Activated naive CD8-positive, alpha-beta T cell treated with anti-CD3 and anti-CD28 coated beads for 36 hours (primary cell): ENCODE measurements around the gene PECR. TPM values are rescaled to one million over a fixed set of nuclear protein-coding genes. Genes with fewer than 3 reads are reported as not detected.
A peak's percentile ranks its signal among the peaks of the same experiment; 100 is the strongest.

ENCODE experiments used
- DNase-seq: peaks from one replicate; pipeline ENCODE4 v3.0.0; 2021
- H3K27ac Mint-ChIP-seq: one replicate; pipeline ENCODE4 v1.8.0; 2022; ENCODE audit warnings: mild to moderate bottlenecking, moderate library complexity, mixed read lengths
- H3K27me3 Mint-ChIP-seq: one replicate; pipeline ENCODE4 v1.8.0; 2022; ENCODE audit warnings: mild to moderate bottlenecking, mixed read lengths
- H3K36me3 Mint-ChIP-seq: one replicate; pipeline ENCODE4 v1.8.0; 2021; ENCODE audit warnings: mild to moderate bottlenecking, mixed read lengths
- H3K4me1 Mint-ChIP-seq: one replicate; pipeline ENCODE4 v1.8.0; 2021; ENCODE audit warnings: mixed read lengths
- H3K4me3 Mint-ChIP-seq: one replicate; pipeline ENCODE4 v1.8.0; 2022; ENCODE audit warnings: mild to moderate bottlenecking, moderate library complexity, mixed read lengths
- H3K9me3 Mint-ChIP-seq: one replicate; pipeline ENCODE4 v1.8.0; 2022; ENCODE audit warnings: mixed read lengths
- total RNA-seq, 2 experiments: library from RNA; stranded (reverse); gene quantifications; one replicate each; pipeline ENCODE4 v1.2.3, GENCODE V29; 2021

PECR gene
- total RNA-seq, 2 experiments from 2014 or later: 15.3 to 16.2 TPM

GRCh38 chr2:216066230-216066629 lies 15.4 kb downstream of the PECR start:
- H3K36me3 Mint-ChIP-seq: peaks cover 4% of the 10 kb centered on the region
- H3K4me1 Mint-ChIP-seq: peaks cover 25% of the 10 kb centered on the region
- no peak overlapping the region for H3K4me3 Mint-ChIP-seq
- no peaks in the 10 kb centered on the region for H3K27me3 Mint-ChIP-seq
- no peak for DNase-seq
- H3K9me3 Mint-ChIP-seq: no peaks in the 10 kb centered on the region
- no peak overlapping the region for H3K27ac Mint-ChIP-seq

GRCh38 chr2:216064665-216065064 lies 16.9 kb downstream of the PECR start:
- no peaks in the 10 kb centered on the region for H3K27me3 Mint-ChIP-seq
- peaks cover 25% of the 10 kb centered on the region for H3K4me1 Mint-ChIP-seq
- H3K27ac Mint-ChIP-seq: peak overlapping the region; percentile 66
- H3K4me3 Mint-ChIP-seq: no peak overlapping the region
- no peak for DNase-seq
- no peaks in the 10 kb centered on the region for H3K9me3 Mint-ChIP-seq
- H3K36me3 Mint-ChIP-seq: peaks cover 4% of the 10 kb centered on the region

DNA sequence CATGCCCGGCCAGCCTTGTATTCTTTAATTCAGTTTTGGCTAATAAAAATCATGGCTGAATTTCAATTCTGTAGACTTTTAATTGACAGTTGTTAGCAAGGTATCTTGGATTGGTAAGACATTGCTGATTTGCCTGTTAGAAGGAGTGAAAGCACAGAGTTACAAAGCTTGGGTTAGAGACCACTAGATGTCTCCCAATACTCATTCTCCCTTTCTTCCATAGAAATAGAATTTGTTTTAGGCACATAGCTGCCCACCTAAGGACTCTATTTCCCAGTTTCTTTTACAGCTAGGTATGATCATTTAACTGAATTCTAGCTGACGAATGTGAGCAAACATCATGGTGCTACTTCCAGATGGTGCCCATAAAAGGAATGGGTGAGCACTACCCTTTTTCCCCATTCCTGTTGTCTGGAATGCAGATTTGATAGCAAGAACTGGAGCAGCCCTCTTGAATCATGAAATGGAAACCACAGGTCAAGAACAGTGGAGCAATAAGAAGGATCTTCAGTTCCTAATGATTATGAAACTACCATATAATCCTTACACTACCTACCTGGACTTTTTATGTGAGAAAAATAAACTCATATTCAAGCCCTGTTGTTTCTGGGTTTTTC lies 17.5 kb downstream of the PECR start:
- peaks cover 24% of the 10 kb centered on the region for H3K4me1 Mint-ChIP-seq
- H3K4me3 Mint-ChIP-seq: no peak overlapping the region
- H3K36me3 Mint-ChIP-seq: peaks cover 5% of the 10 kb centered on the region
- no peak for DNase-seq
- H3K27ac Mint-ChIP-seq: peak overlapping the region; percentile 66
- peaks cover 2% of the 10 kb centered on the region for H3K9me3 Mint-ChIP-seq
- no peaks in the 10 kb centered on the region for H3K27me3 Mint-ChIP-seq

DNA sequence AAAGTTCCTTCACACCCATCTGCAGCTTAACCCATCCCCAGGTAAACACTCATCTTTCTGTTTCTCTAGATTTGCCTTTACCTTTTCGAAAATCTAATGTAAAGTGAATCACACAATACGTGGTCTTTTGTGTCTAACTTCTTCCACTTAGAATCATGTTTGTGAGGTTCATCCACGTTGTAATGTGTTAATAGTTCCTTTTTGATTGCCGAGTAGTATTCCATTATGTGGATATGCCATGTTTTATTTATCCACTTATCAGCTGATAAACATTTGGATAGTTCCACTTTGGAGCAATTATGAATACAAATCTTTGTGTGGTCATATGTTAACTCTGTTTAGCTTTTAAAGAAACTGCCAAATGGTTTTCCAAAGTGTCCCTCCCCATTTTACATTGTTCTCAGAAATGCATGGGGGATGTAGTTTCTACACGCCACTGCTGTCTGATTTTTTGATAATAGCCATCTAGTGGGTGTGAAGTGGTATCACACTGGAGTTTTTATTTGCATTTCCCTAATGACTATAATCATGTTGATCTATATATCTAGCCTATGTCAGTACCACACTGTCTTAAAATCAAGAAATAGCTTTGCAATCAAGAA lies 22.3 kb downstream of the PECR start:
- Mint-ChIP-seq H3K9me3 (peaks cover 4% of the 10 kb centered on the region), H3K4me1 (peaks cover 30% of the 10 kb centered on the region), H3K4me3 (no peak overlapping the region), H3K36me3 (peaks cover 12% of the 10 kb centered on the region), H3K27ac (no peak overlapping the region), H3K27me3 (no peaks in the 10 kb centered on the region)
- no peak for DNase-seq

DNA sequence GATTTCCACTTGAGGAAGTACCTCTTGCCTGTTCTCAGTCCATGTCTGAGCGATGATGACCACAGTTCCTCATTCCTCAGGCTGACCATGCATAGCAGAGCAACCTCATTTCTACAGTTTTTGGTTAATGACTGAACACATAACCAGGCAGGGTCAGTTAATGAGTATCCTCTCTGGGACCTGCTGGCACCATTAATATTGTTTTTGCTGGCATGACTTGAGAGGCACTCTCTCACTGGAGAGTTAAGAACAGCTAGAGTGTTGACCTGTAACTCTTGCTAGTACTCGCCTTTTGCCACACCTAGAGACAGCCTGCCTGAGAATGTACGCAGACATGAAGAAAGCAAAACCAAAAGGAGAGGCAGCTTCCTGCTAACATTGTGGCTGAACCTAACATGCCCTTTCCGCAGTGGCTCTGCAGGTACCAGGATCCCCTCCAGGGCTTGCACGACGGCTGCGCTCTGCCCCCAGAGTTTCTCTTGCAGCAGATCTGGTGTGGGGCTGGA lies 23.9 kb downstream of the PECR start:
- DNase-seq: peak; percentile 71
- peaks cover 12% of the 10 kb centered on the region for H3K36me3 Mint-ChIP-seq
- peaks cover 4% of the 10 kb centered on the region for H3K9me3 Mint-ChIP-seq
- peak overlapping the region; percentile 74 for H3K4me3 Mint-ChIP-seq
- H3K27me3 Mint-ChIP-seq: no peaks in the 10 kb centered on the region
- H3K4me1 Mint-ChIP-seq: peaks cover 27% of the 10 kb centered on the region
- H3K27ac Mint-ChIP-seq: peak overlapping the region; percentile 91

- no peaks in the 10 kb centered on the region for H3K27me3 Mint-ChIP-seq
- H3K27ac Mint-ChIP-seq: peak overlapping the region; percentile 91
- no peak overlapping the region for H3K4me3 Mint-ChIP-seq
- H3K9me3 Mint-ChIP-seq: peaks cover 4% of the 10 kb centered on the region
- H3K36me3 Mint-ChIP-seq: peaks cover 15% of the 10 kb centered on the region
- peaks cover 27% of the 10 kb centered on the region for H3K4me1 Mint-ChIP-seq
- no peak for DNase-seq
Observed at GRCh38 chr2:216056739-216057138, 24.9 kb downstream of the PECR start.

- Mint-ChIP-seq H3K36me3 (peaks cover 15% of the 10 kb centered on the region), H3K27me3 (no peaks in the 10 kb centered on the region), H3K4me1 (peaks cover 27% of the 10 kb centered on the region), H3K9me3 (peaks cover 4% of the 10 kb centered on the region), H3K4me3 (no peak overlapping the region), H3K27ac (no peak overlapping the region)
- DNase-seq: no peak
Observed at GRCh38 chr2:216055680-216056079, 25.9 kb downstream of the PECR start.

GRCh38 chr2:216052420-216052819 lies 29.2 kb downstream of the PECR start:
- no peak overlapping the region for H3K27ac Mint-ChIP-seq
- no peaks in the 10 kb centered on the region for H3K27me3 Mint-ChIP-seq
- H3K4me3 Mint-ChIP-seq: no peak overlapping the region
- no peak for DNase-seq
- no peaks in the 10 kb centered on the region for H3K9me3 Mint-ChIP-seq
- peaks cover 8% of the 10 kb centered on the region for H3K4me1 Mint-ChIP-seq
- H3K36me3 Mint-ChIP-seq: peaks cover 3% of the 10 kb centered on the region

DNA sequence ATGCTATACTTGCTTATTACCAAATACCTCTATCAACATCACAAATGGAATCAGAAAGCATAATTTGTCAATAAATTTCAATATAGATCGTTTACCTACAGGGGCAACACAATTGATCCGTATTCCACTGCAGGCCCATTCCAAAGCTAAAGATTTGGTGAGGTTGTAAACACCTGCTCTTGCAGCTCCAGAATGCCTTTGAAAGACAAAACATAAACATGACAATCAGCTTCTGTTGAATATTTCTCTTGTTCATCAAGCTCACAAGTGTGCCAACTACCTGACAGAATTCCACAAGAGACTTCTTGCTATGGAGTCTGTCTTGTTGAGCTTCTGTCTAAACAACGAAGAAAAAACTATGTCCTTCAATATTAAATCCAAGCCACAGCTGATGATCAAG lies 30.3 kb downstream of the PECR start:
- Mint-ChIP-seq H3K9me3 (no peaks in the 10 kb centered on the region), H3K36me3 (peaks cover 3% of the 10 kb centered on the region), H3K4me1 (no peaks in the 10 kb centered on the region), H3K4me3 (no peak overlapping the region), H3K27me3 (no peaks in the 10 kb centered on the region), H3K27ac (no peak overlapping the region)
- no peak for DNase-seq

DNA sequence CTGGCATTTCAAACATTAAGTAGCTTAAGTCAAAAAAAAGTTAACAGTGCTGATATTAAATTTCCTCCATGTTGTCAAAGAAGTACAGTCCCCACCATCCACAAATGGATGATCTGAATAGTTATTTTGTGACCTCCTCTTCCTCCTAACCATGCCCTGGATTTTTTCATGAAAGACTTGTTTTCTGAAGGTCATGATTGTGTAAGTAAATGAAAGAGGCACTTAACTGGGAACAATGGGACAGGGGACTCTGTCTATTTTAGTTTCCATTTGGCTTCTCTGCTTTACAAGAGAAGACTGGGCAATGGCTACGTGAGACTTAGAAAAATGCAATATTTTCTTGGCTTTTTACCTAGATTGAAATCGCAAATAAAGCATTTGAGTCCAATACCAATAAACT lies 32.2 kb downstream of the PECR start:
- peaks cover 9% of the 10 kb centered on the region for H3K4me1 Mint-ChIP-seq
- DNase-seq: no peak
- H3K27ac Mint-ChIP-seq: no peak overlapping the region
- no peaks in the 10 kb centered on the region for H3K9me3 Mint-ChIP-seq
- H3K27me3 Mint-ChIP-seq: no peaks in the 10 kb centered on the region
- H3K36me3 Mint-ChIP-seq: peaks cover 3% of the 10 kb centered on the region
- no peak overlapping the region for H3K4me3 Mint-ChIP-seq

- Mint-ChIP-seq H3K4me3 (no peak overlapping the region), H3K36me3 (no peaks in the 10 kb centered on the region), H3K27me3 (no peaks in the 10 kb centered on the region), H3K4me1 (peaks cover 9% of the 10 kb centered on the region), H3K9me3 (no peaks in the 10 kb centered on the region), H3K27ac (no peak overlapping the region)
- DNase-seq: no peak
Observed at GRCh38 chr2:216047397-216047796, 34.2 kb downstream of the PECR start.

GRCh38 chr2:216044883-216045486 lies 36.6 kb downstream of the PECR start:
- H3K27ac Mint-ChIP-seq: no peak overlapping the region
- no peaks in the 10 kb centered on the region for H3K36me3 Mint-ChIP-seq
- H3K4me3 Mint-ChIP-seq: no peak overlapping the region
- no peaks in the 10 kb centered on the region for H3K27me3 Mint-ChIP-seq
- H3K4me1 Mint-ChIP-seq: peaks cover 9% of the 10 kb centered on the region
- H3K9me3 Mint-ChIP-seq: no peaks in the 10 kb centered on the region
- no peak for DNase-seq

DNA sequence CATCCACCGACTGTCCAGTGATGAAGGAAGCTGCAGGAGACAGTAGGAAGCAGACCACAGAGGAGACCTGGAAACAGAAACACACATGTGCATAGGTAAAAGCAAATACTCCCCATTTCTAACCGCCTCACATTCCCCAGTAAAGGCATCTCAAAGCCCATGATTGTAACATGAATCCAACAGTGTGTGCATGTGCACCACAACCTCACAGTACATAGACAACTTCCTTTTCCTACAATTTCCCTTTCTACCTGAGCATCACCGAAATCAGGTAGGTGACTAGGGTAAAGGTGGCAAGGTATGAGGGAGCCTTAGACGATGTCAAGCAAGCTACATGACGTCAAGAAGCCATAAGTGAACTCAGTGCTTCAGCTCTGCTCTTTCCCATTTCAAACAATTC lies 37.7 kb downstream of the PECR start:
- Mint-ChIP-seq H3K4me1 (peaks cover 9% of the 10 kb centered on the region), H3K27me3 (no peaks in the 10 kb centered on the region), H3K9me3 (no peaks in the 10 kb centered on the region), H3K4me3 (no peak overlapping the region), H3K27ac (no peak overlapping the region), H3K36me3 (peaks cover 2% of the 10 kb centered on the region)
- DNase-seq: no peak

DNA sequence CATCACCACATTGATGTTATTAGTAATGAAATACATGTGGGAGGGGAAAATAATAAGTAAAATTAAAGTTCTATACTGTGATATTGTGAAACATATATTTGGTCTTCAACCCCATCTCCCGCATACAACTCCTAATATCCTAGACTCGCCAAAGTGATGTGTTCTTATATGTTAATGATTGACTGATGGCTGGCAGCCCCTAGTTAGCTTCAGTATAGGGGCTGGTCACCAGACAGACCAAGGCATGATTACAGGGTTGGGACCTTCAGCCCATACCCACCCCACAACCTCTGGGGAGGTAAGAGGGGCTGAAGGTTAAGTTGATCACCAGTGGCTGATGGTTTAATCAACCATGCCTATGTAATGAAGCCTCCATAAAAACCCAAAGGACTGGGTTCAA lies 40.2 kb downstream of the PECR start:
- Mint-ChIP-seq H3K4me1 (peaks cover 9% of the 10 kb centered on the region), H3K36me3 (peaks cover 2% of the 10 kb centered on the region), H3K27me3 (no peaks in the 10 kb centered on the region), H3K27ac (no peak overlapping the region), H3K4me3 (no peak overlapping the region), H3K9me3 (no peaks in the 10 kb centered on the region)
- no peak for DNase-seq

- Mint-ChIP-seq H3K27me3 (no peaks in the 10 kb centered on the region), H3K4me3 (no peak overlapping the region), H3K9me3 (no peaks in the 10 kb centered on the region), H3K27ac (peak overlapping the region; percentile 21), H3K36me3 (peaks cover 2% of the 10 kb centered on the region), H3K4me1 (peaks cover 2% of the 10 kb centered on the region)
- DNase-seq: no peak
Observed at GRCh38 chr2:216039918-216040317, 41.7 kb downstream of the PECR start.

GRCh38 chr2:216034065-216034464 lies 47.5 kb downstream of the PECR start:
- H3K9me3 Mint-ChIP-seq: no peaks in the 10 kb centered on the region
- H3K4me1 Mint-ChIP-seq: peaks cover 39% of the 10 kb centered on the region
- H3K36me3 Mint-ChIP-seq: peaks cover 11% of the 10 kb centered on the region
- no peaks in the 10 kb centered on the region for H3K27me3 Mint-ChIP-seq
- H3K4me3 Mint-ChIP-seq: no peak overlapping the region
- DNase-seq: peak; percentile 69
- H3K27ac Mint-ChIP-seq: no peak overlapping the region
